NCI-H446 treated with DMSO at 0.1 percent for 48 hours (cell line): Measurements from ENCODE around the gene ELAC2.

ENCODE experiments used
- DNase-seq: peaks from one replicate; lab custom pipeline; 2025; lab: John Stamatoyannopoulos, UW

ELAC2 gene

GRCh38 chr17:13016881-13017654 lies 759 bp downstream of the ELAC2 start:
- no peak for DNase-seq

- no peak for DNase-seq
These were observed 3.0 kb downstream of the ELAC2 start for GRCh38 chr17:13014801-13015200.

GRCh38 chr17:13010959-13011358 lies 6.9 kb downstream of the ELAC2 start:
- DNase-seq: no peak

- no peak for DNase-seq
These were observed 9.4 kb downstream of the ELAC2 start for GRCh38 chr17:13008461-13008860.

- no peak for DNase-seq
These were observed 12.3 kb downstream of the ELAC2 start for GRCh38 chr17:13005530-13005929.

- no peak for DNase-seq
These were observed 13.5 kb downstream of the ELAC2 start for GRCh38 chr17:13004336-13004735.

- DNase-seq: no peak
These were observed 13.9 kb downstream of the ELAC2 start for GRCh38 chr17:13003927-13004326.

- no peak for DNase-seq
These were observed 14.4 kb downstream of the ELAC2 start for GRCh38 chr17:13003454-13003851.

GRCh38 chr17:13002761-13003453 lies 14.9 kb downstream of the ELAC2 start:
- DNase-seq: no peak

- no peak for DNase-seq
These were observed 15.7 kb downstream of the ELAC2 start for GRCh38 chr17:13001991-13002615.

GRCh38 chr17:13000561-13000960 lies 17.3 kb downstream of the ELAC2 start:
- no peak for DNase-seq

GRCh38 chr17:12998874-12999273 lies 19.0 kb downstream of the ELAC2 start:
- DNase-seq: no peak

GRCh38 chr17:12998461-12998860 lies 19.4 kb downstream of the ELAC2 start:
- DNase-seq: no peak

GRCh38 chr17:12996941-12997340 lies 20.9 kb downstream of the ELAC2 start:
- no peak for DNase-seq

GRCh38 chr17:12996357-12996756 lies 21.5 kb downstream of the ELAC2 start:
- no peak for DNase-seq

GRCh38 chr17:12995896-12996295 lies 21.9 kb downstream of the ELAC2 start:
- DNase-seq: no peak

- no peak for DNase-seq
These were observed 22.5 kb downstream of the ELAC2 start for GRCh38 chr17:12995106-12995895.

- DNase-seq: no peak
These were observed 23.3 kb downstream of the ELAC2 start for GRCh38 chr17:12994341-12995074.

- no peak for DNase-seq
These were observed 24.2 kb downstream of the ELAC2 start for GRCh38 chr17:12993631-12994030.

GRCh38 chr17:12992676-12993075 lies 25.2 kb downstream of the ELAC2 start:
- no peak for DNase-seq

- DNase-seq: no peak
These were observed 26.9 kb downstream of the ELAC2 start for GRCh38 chr17:12990926-12991325.
